NT2/D1 (cell line): Measurements from ENCODE around the gene RC3H2.

Experiments
- YY1 ChIP-seq: IDR thresholded peaks from 2 replicates; pipeline ENCODE4 v1.6.1; 2011; ENCODE audit not compliant: insufficient read length, insufficient read depth
- ZNF274 ChIP-seq: IDR thresholded peaks from 2 replicates; pipeline ENCODE4 v1.6.1; 2011; ENCODE audit warnings: mild to moderate bottlenecking, low read depth, low read length

DNA sequence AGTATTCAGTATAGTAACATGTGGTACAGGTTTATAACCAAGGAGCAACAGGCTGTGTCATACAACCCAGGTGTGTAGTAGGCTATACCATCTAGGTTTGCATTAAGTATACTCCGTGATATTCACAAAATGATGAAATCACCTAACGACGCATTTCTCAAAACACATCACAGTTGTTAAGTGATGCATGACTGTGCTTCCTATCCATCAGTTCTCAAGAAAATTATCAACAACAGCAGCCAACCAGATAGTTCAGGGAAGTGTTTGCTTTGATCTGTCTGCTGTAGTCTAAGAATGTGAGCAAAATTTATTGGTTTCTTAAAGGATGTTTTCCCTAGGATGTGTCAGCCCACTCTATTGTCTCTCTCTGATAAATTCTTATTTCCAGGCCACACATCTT, 18.8 kb upstream of the RC3H2 start:
- no peak for TF ChIP-seq YY1
- TF ChIP-seq ZNF274: no peak
